Muscle layer of duodenum (tissue), 2 donors: ENCODE data around the gene AMIGO2.
A peak's percentile ranks its signal among the peaks of the same experiment; 100 is the strongest.
"Not testable (repeated sequence)": the region's sequence is repeated elsewhere in the genome, so short reads cannot be mapped to it uniquely, and the experiment has no call there.

Experiments used
- H3K27ac ChIP-seq: one replicate; pipeline ENCODE4 v1.7.0; 2013; ENCODE audit warnings: mild to moderate bottlenecking, low read length
- H3K27me3 ChIP-seq: one replicate; pipeline ENCODE4 v1.7.0; 2013; ENCODE audit warnings: low read depth, mild to moderate bottlenecking, control low read depth, low read length
- H3K36me3 ChIP-seq, 2 donors: one replicate each; pipeline ENCODE4 v1.7.0; 2013; ENCODE audit warnings: low read length in 2 of 2, control low read depth in 1 of 2, mild to moderate bottlenecking in 1 of 2; ENCODE audit not compliant: insufficient read depth in 2 of 2, control insufficient read depth in 1 of 2
- H3K4me1 ChIP-seq, 2 donors: one replicate each; pipeline ENCODE4 v1.7.0; 2013; ENCODE audit warnings: low read length in 2 of 2, mild to moderate bottlenecking in 2 of 2, control low read depth in 1 of 2, moderate library complexity in 1 of 2; ENCODE audit not compliant: insufficient read depth in 2 of 2, control insufficient read depth in 1 of 2
- H3K4me3 ChIP-seq, 2 donors: one replicate each; pipeline ENCODE4 v1.7.0; 2013; ENCODE audit warnings: low read length in 2 of 2, low read depth in 1 of 2, mild to moderate bottlenecking in 1 of 2
- H3K9me3 ChIP-seq, 2 donors: one replicate each; pipeline ENCODE4 v1.7.0; 2013; ENCODE audit warnings: low read length in 2 of 2, control low read depth in 1 of 2, mild to moderate bottlenecking in 1 of 2; ENCODE audit not compliant: control insufficient read depth in 1 of 2
- donor health status: healthy.

AMIGO2 gene, protein sequence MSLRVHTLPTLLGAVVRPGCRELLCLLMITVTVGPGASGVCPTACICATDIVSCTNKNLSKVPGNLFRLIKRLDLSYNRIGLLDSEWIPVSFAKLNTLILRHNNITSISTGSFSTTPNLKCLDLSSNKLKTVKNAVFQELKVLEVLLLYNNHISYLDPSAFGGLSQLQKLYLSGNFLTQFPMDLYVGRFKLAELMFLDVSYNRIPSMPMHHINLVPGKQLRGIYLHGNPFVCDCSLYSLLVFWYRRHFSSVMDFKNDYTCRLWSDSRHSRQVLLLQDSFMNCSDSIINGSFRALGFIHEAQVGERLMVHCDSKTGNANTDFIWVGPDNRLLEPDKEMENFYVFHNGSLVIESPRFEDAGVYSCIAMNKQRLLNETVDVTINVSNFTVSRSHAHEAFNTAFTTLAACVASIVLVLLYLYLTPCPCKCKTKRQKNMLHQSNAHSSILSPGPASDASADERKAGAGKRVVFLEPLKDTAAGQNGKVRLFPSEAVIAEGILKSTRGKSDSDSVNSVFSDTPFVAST

GRCh38 chr12:47079468-47079980 lies at the start of gene AMIGO2, which contains the start of gene PCED1B:
TSS of gene AMIGO2 (minus strand) at chr12:47079959. CDS start at chr12:47079002, 957 bp downstream.
TSS of gene PCED1B (plus strand) at chr12:47079621. CDS start at chr12:47235064, 155,443 bp downstream.
- Histone ChIP-seq H3K36me3 (no peaks in the 10 kb centered on the region), H3K4me3 (peak within 1 kb of the TSS; percentile 87 to 91), H3K9me3 (no peaks in the 10 kb centered on the region), H3K27me3 (no peaks in the 10 kb centered on the region), H3K4me1 (peaks cover 0 to 5% of the 10 kb centered on the region in 2 donors), H3K27ac (peak within 1 kb of the TSS; percentile 93)

DNA sequence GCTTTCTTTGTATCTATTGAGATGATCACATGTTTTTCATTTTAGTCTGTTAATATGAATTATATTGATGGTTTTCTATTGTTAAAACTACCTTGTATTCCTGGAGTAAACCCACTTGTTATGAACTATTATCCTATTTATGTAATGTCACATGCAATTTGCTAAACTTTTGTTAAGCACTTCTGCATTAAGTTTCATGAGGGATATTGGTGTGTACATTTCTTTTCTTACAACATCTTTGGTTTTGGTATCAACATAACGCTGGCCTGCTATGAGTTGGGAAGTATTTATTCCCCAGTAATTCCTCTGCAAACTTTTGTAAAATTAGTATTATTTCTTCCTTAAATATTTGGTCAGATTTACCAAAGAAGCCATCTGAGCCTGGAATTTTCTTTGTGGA lies 46.5 kb upstream of the AMIGO2 start:
- Histone ChIP-seq H3K9me3 (no peaks in the 10 kb centered on the region), H3K36me3 (no peaks in the 10 kb centered on the region), H3K27me3 (no peaks in the 10 kb centered on the region), H3K4me3 (no peak overlapping the region), H3K27ac (no peak overlapping the region), H3K4me1 (no peaks in the 10 kb centered on the region)

- Histone ChIP-seq H3K9me3 (no peaks in the 10 kb centered on the region), H3K36me3 (no peaks in the 10 kb centered on the region), H3K4me3 (no peak overlapping the region), H3K4me1 (no peaks in the 10 kb centered on the region), H3K27me3 (no peaks in the 10 kb centered on the region), H3K27ac (no peak overlapping the region)
Measured at GRCh38 chr12:47124451-47124850, 44.7 kb upstream of the AMIGO2 start.

GRCh38 chr12:47123730-47124129 lies 44.0 kb upstream of the AMIGO2 start:
- Histone ChIP-seq H3K36me3 (no peaks in the 10 kb centered on the region), H3K4me1 (no peaks in the 10 kb centered on the region), H3K27ac (no peak overlapping the region), H3K9me3 (no peaks in the 10 kb centered on the region), H3K4me3 (no peak overlapping the region), H3K27me3 (no peaks in the 10 kb centered on the region)

DNA sequence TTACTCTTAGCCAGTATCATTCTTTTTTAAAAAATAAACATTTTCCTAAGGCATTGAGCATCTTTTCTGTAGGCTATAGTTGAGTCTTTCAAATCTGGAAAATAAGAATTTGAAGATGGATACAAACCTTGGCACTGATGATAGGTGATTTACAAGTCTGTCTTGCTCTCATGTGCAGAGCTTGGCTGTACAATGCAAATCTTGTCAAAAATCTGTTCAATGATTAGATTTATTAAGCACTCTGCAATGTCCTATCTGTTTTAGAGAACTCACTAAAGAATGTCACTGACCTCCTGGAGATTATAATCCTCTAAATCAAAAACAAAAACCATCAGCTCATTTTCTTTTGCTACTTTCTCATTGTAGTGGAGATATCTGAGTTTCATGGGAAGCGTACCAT lies 42.8 kb upstream of the AMIGO2 start:
- Histone ChIP-seq H3K4me1 (no peaks in the 10 kb centered on the region), H3K9me3 (no peaks in the 10 kb centered on the region), H3K4me3 (no peak overlapping the region), H3K36me3 (no peaks in the 10 kb centered on the region), H3K27me3 (no peaks in the 10 kb centered on the region), H3K27ac (no peak overlapping the region)

- Histone ChIP-seq H3K27ac (no peak overlapping the region), H3K9me3 (no peaks in the 10 kb centered on the region)
Measured at GRCh38 chr12:47121146-47121545, 41.4 kb upstream of the AMIGO2 start.

DNA sequence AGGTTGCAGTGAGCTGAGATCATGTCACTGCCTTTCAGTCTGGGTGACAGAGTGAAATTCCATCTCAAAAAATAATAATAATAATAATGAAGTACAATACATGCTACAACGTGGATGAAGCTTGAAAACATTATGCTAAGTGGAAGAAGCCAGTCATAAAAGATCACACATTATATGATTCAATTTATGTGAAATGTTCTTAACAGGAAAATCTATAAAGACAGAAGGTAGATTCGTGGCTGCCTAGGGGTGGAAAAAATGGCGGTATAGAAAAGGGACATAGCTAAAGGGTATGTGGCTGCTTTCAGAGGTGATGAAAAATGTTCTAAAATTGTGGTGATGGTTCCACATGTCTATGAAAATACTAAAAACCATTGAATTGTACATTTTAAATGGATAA lies 41.0 kb upstream of the AMIGO2 start:
- Histone ChIP-seq H3K27ac (no peak overlapping the region), H3K4me1 (no peaks in the 10 kb centered on the region), H3K9me3 (no peaks in the 10 kb centered on the region), H3K4me3 (no peak overlapping the region), H3K27me3 (no peaks in the 10 kb centered on the region), H3K36me3 (no peaks in the 10 kb centered on the region)

More at GRCh38 chr12:47121146-47121545, 41.4 kb upstream of the AMIGO2 start:
- no peak overlapping the region for H3K4me3 ChIP-seq
- H3K36me3 ChIP-seq, result no peaks in the 10 kb centered on the region
- no peaks in the 10 kb centered on the region for H3K4me1 ChIP-seq
- no peaks in the 10 kb centered on the region for H3K27me3 ChIP-seq

DNA sequence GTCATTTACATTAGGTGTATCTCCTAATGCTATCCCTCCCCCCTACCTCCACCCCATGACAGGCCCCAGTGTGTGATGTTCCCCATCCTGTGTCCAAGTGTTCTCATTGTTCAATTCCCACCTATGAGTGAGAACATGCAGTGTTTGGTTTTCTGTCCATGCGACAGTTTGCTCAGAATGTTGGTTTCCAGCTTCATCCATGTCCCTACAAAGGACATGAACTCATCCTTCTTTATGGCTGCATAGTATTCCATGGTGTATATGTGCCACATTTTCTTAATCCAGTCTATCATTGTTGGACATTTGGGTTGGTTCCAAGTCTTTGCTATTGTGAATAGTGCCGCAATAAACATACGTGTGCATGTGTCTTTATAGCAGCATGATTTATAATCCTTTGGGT lies 37.5 kb upstream of the AMIGO2 start:
- not testable (repeated sequence) for H3K4me3 ChIP-seq, H3K4me1 ChIP-seq, H3K36me3 ChIP-seq, H3K27me3 ChIP-seq, H3K27ac ChIP-seq, H3K9me3 ChIP-seq

GRCh38 chr12:47114481-47114892 lies 34.7 kb upstream of the AMIGO2 start:
- Histone ChIP-seq H3K4me1 (no peaks in the 10 kb centered on the region), H3K27ac (no peak overlapping the region), H3K9me3 (no peaks in the 10 kb centered on the region), H3K36me3 (no peaks in the 10 kb centered on the region), H3K27me3 (no peaks in the 10 kb centered on the region), H3K4me3 (no peak overlapping the region)

- Histone ChIP-seq H3K27ac (no peak overlapping the region), H3K4me1 (no peaks in the 10 kb centered on the region), H3K4me3 (no peak overlapping the region), H3K27me3 (no peaks in the 10 kb centered on the region), H3K9me3 (no peaks in the 10 kb centered on the region), H3K36me3 (no peaks in the 10 kb centered on the region)
Measured at GRCh38 chr12:47112679-47113078, 32.9 kb upstream of the AMIGO2 start.

GRCh38 chr12:47111854-47112253 lies 32.1 kb upstream of the AMIGO2 start:
- Histone ChIP-seq H3K36me3 (no peaks in the 10 kb centered on the region), H3K9me3 (no peaks in the 10 kb centered on the region), H3K27ac (no peak overlapping the region), H3K4me1 (no peaks in the 10 kb centered on the region), H3K4me3 (no peak overlapping the region), H3K27me3 (no peaks in the 10 kb centered on the region)
